Measurements from ENCODE around the gene PLCB4. TPM values are rescaled to one million over a fixed set of nuclear protein-coding genes. Genes with fewer than 3 reads are reported as not detected.

Gene PLCB4
- total RNA-seq, 1 experiment from 2014 or later: 12.6 TPM

GRCh38 chr20:9485614-9486340 is 416.9 kb downstream of the PLCB4 start:
- Mint-ChIP-seq H3K27me3 (ENCODE audit: low read depth) (peaks cover 2% of the 10 kb centered on the region), H3K9me3 (no peaks in the 10 kb centered on the region), H3K4me3 (no peak overlapping the region), H3K4me1 (peaks cover 4% of the 10 kb centered on the region; the same call in 1 of the 2 replicates), H3K36me3 (no peaks in the 10 kb centered on the region), H3K27ac (no peak overlapping the region)
- TF ChIP-seq, protein P1, sequence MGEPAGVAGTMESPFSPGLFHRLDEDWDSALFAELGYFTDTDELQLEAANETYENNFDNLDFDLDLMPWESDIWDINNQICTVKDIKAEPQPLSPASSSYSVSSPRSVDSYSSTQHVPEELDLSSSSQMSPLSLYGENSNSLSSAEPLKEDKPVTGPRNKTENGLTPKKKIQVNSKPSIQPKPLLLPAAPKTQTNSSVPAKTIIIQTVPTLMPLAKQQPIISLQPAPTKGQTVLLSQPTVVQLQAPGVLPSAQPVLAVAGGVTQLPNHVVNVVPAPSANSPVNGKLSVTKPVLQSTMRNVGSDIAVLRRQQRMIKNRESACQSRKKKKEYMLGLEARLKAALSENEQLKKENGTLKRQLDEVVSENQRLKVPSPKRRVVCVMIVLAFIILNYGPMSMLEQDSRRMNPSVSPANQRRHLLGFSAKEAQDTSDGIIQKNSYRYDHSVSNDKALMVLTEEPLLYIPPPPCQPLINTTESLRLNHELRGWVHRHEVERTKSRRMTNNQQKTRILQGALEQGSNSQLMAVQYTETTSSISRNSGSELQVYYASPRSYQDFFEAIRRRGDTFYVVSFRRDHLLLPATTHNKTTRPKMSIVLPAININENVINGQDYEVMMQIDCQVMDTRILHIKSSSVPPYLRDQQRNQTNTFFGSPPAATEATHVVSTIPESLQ (CRISPR knock-in tag; IDR thresholded peaks at IDR 0.05): no peak
- TF ChIP-seq ELF4 (CRISPR knock-in tag; IDR thresholded peaks at IDR 0.05; ENCODE audit: low read depth) (no peak), NFYB (CRISPR knock-in tag; conservative IDR thresholded peaks at IDR 0.05; ENCODE audit: low read depth) (no peak), CREB1 (CRISPR knock-in tag; IDR thresholded peaks at IDR 0.05) (no peak)
- ATAC-seq (no peak), DNase-seq (ENCODE audit: low spot score) (no peak)
- ChIA-PET CTCF (interaction anchor here (1.2 to 1.9 kb wide), 3 partner anchors 18 to 124 kb away, joined by 4 to 7 read pairs (median 5); no protein-coding TSS in a partner anchor), POLR2A (interaction anchor here (0.7 kb wide), 1 partner anchor 811 kb away, joined by 4 read pairs; no protein-coding TSS in a partner anchor)

DNA sequence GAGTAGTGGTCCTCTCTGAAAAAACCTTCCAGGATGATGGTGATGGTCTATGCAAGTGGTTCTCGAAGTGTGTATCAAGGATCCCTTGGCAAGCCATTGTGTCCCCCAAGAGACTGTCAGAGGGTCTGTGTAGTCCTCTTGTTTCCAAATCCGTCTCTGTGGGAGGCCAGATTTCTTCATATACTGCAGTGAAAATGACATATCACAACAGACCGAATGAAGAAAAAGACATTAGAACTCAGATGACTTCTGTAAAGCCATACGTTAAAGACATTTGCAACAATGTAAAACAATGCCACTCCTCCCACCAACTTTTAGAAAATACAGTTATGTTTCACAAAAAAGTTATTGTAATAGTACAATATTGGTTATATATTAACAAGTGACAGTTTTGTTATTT is 418.3 kb downstream of the PLCB4 start:
- no peak for ATAC-seq
- TF ChIP-seq SP1 (CRISPR knock-in tag; conservative IDR thresholded peaks at IDR 0.05) (no peak), RORB (CRISPR knock-in tag; IDR thresholded peaks at IDR 0.05) (no peak), ZNF232 (CRISPR knock-in tag; IDR thresholded peaks at IDR 0.05) (no peak), NR2C2 (CRISPR knock-in tag; IDR thresholded peaks at IDR 0.05) (no peak)
- POLR2A ChIA-PET: no interaction called here

DNA sequence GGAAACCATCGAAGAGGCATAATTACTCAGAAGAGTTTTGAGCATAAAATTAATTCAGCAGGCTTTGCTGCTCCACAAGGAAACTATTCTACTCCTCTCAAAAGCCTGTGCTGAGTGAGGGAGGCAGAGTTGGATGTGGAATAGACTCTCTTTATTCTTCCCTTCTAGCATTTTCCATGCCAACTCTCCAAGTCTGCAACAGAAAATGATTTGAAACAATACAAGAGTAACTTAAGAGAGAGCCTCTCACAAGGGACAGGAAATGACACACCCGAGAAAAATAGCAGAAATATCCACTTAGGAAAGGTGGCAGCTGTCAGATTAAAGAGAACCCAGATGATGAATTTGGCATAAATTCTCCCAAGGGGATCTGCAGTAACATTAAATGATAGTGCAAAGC is 419.2 kb downstream of the PLCB4 start:
- H3K9me3 Mint-ChIP-seq: no peaks in the 10 kb centered on the region
- no peak for DNase-seq (ENCODE audit: low spot score)
- H3K36me3 Mint-ChIP-seq: no peaks in the 10 kb centered on the region
- H3K27ac Mint-ChIP-seq: no peak overlapping the region
- peaks cover 2% of the 10 kb centered on the region for H3K27me3 Mint-ChIP-seq (ENCODE audit: low read depth)
- H3K4me1 Mint-ChIP-seq: peaks cover under 1% of the 10 kb centered on the region; the same call in 1 of the 2 replicates
- CTCF ChIA-PET: interaction anchor here (1.3 kb wide), 1 partner anchor 20 kb away, joined by 8 read pairs; no protein-coding TSS in a partner anchor
- H3K4me3 Mint-ChIP-seq: no peak overlapping the region
- ATAC-seq: no peak
- POLR2A ChIA-PET: no interaction called here
- TF ChIP-seq ATF3 (CRISPR knock-in tag; conservative IDR thresholded peaks at IDR 0.05) (no peak), TEAD1 (CRISPR knock-in tag; IDR thresholded peaks at IDR 0.05) (no peak), ZNF138 (CRISPR knock-in tag; conservative IDR thresholded peaks at IDR 0.05) (no peak), E2F5 (CRISPR knock-in tag; IDR thresholded peaks at IDR 0.05) (no peak), AFF4 (CRISPR knock-in tag; IDR thresholded peaks at IDR 0.05; ENCODE audit: borderline replicate concordance) (no peak), ZBTB43 (CRISPR knock-in tag; IDR thresholded peaks at IDR 0.05) (no peak), ETV6 (CRISPR knock-in tag; IDR thresholded peaks at IDR 0.05) (no peak), ZMAT4 (CRISPR knock-in tag; IDR thresholded peaks at IDR 0.05) (no peak)
- TF ChIP-seq, protein P2, sequence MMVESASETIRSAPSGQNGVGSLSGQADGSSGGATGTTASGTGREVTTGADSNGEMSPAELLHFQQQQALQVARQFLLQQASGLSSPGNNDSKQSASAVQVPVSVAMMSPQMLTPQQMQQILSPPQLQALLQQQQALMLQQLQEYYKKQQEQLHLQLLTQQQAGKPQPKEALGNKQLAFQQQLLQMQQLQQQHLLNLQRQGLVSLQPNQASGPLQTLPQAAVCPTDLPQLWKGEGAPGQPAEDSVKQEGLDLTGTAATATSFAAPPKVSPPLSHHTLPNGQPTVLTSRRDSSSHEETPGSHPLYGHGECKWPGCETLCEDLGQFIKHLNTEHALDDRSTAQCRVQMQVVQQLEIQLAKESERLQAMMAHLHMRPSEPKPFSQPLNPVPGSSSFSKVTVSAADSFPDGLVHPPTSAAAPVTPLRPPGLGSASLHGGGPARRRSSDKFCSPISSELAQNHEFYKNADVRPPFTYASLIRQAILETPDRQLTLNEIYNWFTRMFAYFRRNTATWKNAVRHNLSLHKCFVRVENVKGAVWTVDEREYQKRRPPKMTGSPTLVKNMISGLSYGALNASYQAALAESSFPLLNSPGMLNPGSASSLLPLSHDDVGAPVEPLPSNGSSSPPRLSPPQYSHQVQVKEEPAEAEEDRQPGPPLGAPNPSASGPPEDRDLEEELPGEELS (CRISPR knock-in tag; IDR thresholded peaks at IDR 0.05): no peak
- TF ChIP-seq, protein P3, sequence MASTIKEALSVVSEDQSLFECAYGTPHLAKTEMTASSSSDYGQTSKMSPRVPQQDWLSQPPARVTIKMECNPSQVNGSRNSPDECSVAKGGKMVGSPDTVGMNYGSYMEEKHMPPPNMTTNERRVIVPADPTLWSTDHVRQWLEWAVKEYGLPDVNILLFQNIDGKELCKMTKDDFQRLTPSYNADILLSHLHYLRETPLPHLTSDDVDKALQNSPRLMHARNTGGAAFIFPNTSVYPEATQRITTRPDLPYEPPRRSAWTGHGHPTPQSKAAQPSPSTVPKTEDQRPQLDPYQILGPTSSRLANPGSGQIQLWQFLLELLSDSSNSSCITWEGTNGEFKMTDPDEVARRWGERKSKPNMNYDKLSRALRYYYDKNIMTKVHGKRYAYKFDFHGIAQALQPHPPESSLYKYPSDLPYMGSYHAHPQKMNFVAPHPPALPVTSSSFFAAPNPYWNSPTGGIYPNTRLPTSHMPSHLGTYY (CRISPR knock-in tag; IDR thresholded peaks at IDR 0.05): no peak

More for the DNA sequence above, 418.3 kb downstream of the PLCB4 start:
- Mint-ChIP-seq H3K36me3 (no peaks in the 10 kb centered on the region), H3K27ac (no peak overlapping the region), H3K4me3 (no peak overlapping the region), H3K4me1 (peaks cover 4% of the 10 kb centered on the region; the same call in 1 of the 2 replicates), H3K27me3 (ENCODE audit: low read depth) (peaks cover 2% of the 10 kb centered on the region), H3K9me3 (no peaks in the 10 kb centered on the region)
- no peak for DNase-seq (ENCODE audit: low spot score)
- CTCF ChIA-PET: interaction anchor here (1.2 kb wide), 1 partner anchor 94 kb away, joined by 4 read pairs; no protein-coding TSS in a partner anchor

Data from WTC11 (cell line).